Measurements from ENCODE around the gene OSBPL9. TPM values are rescaled to one million over a fixed set of nuclear protein-coding genes. Genes with fewer than 3 reads are reported as not detected.

Gene OSBPL9
- total RNA-seq, 2 experiments from 2014 or later: 50.8 to 51.1 TPM

DNA sequence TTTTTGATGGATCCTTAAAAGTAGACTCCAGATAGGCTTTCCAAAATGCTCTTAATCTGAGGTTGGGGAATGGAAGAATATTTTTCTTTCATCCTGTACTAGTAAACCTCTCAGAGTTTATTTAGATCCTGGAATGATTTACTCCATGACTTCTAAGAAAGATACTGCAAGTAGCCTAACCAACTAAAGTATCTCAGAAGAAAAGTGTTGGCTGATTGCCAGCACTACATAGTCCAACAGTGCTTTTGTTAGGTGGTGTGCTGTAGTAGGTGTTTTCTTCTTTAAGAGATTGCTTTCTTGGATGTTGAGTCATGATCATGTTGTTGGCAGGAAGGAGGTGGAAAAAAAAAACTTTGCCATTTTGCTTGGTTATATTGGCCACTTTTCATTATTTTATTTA is 119.8 kb downstream of the OSBPL9 start:
- Mint-ChIP-seq H3K9me3 (no peaks in the 10 kb centered on the region), H3K27ac (no peak overlapping the region), H3K27me3 (no peaks in the 10 kb centered on the region), H3K36me3 (peaks cover 7% of the 10 kb centered on the region), H3K4me3 (no peak overlapping the region), H3K4me1 (peaks cover 20% of the 10 kb centered on the region)
- POLR2A ChIA-PET: no interaction called here
- DNase-seq (no peak), ATAC-seq (ENCODE audit: low read depth) (no peak)

- Mint-ChIP-seq H3K4me1 (peaks cover 17% of the 10 kb centered on the region), H3K27me3 (no peaks in the 10 kb centered on the region), H3K36me3 (peaks cover 13% of the 10 kb centered on the region), H3K9me3 (no peaks in the 10 kb centered on the region), H3K4me3 (no peak overlapping the region), H3K27ac (no peak overlapping the region)
- POLR2A ChIA-PET: interaction anchor here (2.1 kb wide), 1 partner anchor 9 kb away, joined by 7 read pairs; no protein-coding TSS in a partner anchor
- no peak for ATAC-seq (ENCODE audit: low read depth)
- no peak for DNase-seq
Observed at GRCh38 chr1:51738681-51739080, 121.8 kb downstream of the OSBPL9 start.

DNA sequence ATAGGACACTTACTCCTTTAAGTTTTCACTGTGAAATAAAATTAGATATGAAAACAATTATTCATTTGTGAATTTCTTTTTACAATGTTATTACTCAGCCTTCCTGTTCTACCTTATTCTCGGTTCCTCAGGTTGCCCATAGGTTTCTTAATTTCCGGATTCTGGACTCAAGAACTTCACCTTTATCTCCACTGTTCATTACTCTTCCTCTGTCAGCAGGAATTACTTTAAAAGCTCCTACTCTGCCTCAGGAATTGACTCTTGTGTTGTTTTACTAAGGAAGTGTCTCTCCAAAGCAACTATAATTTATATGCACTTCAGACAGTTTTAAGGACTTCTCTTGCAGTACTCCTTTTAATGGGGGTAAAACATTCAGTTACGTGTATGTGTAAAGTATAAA is 123.8 kb downstream of the OSBPL9 start:
- POLR2A ChIA-PET: interaction anchor here (2.1 kb wide), 1 partner anchor 11 kb away, joined by 7 read pairs; no protein-coding TSS in a partner anchor
- Mint-ChIP-seq H3K9me3 (no peaks in the 10 kb centered on the region), H3K27ac (no peak overlapping the region), H3K36me3 (peaks cover 14% of the 10 kb centered on the region), H3K27me3 (no peaks in the 10 kb centered on the region), H3K4me1 (peaks cover 9% of the 10 kb centered on the region), H3K4me3 (no peak overlapping the region)
- ATAC-seq (ENCODE audit: low read depth) (no peak), DNase-seq (no peak)

GRCh38 chr1:51741121-51741681 is 124.3 kb downstream of the OSBPL9 start:
- POLR2A ChIA-PET: no interaction called here
- Mint-ChIP-seq H3K36me3 (peaks cover 14% of the 10 kb centered on the region), H3K4me3 (no peak overlapping the region), H3K27ac (no peak overlapping the region), H3K4me1 (peaks cover 8% of the 10 kb centered on the region), H3K27me3 (no peaks in the 10 kb centered on the region), H3K9me3 (no peaks in the 10 kb centered on the region)
- DNase-seq: no peak
- no peak for ATAC-seq (ENCODE audit: low read depth)

- Mint-ChIP-seq H3K27ac (no peak overlapping the region), H3K4me1 (peaks cover 6% of the 10 kb centered on the region), H3K9me3 (no peaks in the 10 kb centered on the region), H3K4me3 (no peak overlapping the region), H3K36me3 (peaks cover 14% of the 10 kb centered on the region), H3K27me3 (no peaks in the 10 kb centered on the region)
- no peak for ATAC-seq (ENCODE audit: low read depth)
- POLR2A ChIA-PET: no interaction called here
- DNase-seq: no peak
Observed at GRCh38 chr1:51744506-51745303, 127.8 kb downstream of the OSBPL9 start.

DNA sequence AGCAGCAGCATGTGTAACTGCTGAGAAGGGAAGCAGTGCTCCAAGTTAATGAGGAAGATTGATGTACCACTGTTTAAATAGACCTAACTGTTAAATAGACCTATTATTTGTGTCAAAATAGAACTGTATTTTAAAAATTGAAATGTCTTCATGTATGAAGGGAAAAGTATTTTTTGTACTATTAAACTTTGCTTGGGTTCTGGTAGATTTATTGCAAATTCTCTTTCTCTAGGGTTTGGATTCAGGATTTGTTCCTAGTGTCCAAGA is 128.3 kb downstream of the OSBPL9 start:
- no peak for ATAC-seq (ENCODE audit: low read depth)
- H3K4me1 Mint-ChIP-seq: peaks cover 6% of the 10 kb centered on the region
- no peak overlapping the region for H3K27ac Mint-ChIP-seq
- no peak overlapping the region for H3K4me3 Mint-ChIP-seq
- H3K36me3 Mint-ChIP-seq: peaks cover 12% of the 10 kb centered on the region
- POLR2A ChIA-PET: no interaction called here
- H3K27me3 Mint-ChIP-seq: no peaks in the 10 kb centered on the region
- H3K9me3 Mint-ChIP-seq: no peaks in the 10 kb centered on the region
- no peak for DNase-seq

DNA sequence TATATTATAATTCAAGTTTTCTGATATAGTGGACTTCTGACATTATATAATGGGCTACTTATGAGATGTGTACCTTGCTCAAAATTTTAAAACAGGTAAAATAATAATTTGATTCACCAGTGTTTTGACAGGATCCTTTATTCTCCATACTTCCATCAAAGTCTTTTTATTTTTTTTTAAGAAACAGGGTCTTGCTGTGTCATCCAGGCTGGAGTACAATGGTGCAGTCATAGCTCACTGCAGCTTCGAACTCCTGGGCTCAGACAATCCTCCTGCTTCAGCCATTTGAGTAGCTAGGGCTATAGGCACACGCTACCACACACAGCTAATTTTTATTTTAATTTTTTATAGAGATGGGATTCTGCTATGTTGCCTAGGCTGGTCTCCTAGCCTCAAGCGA is 132.3 kb downstream of the OSBPL9 start:
- DNase-seq: no peak
- H3K27me3 Mint-ChIP-seq: no peaks in the 10 kb centered on the region
- no peak overlapping the region for H3K4me3 Mint-ChIP-seq
- no peak overlapping the region for H3K27ac Mint-ChIP-seq
- no peak for ATAC-seq (ENCODE audit: low read depth)
- H3K4me1 Mint-ChIP-seq: peaks cover 8% of the 10 kb centered on the region
- H3K36me3 Mint-ChIP-seq: peaks cover 15% of the 10 kb centered on the region
- H3K9me3 Mint-ChIP-seq: peaks cover 3% of the 10 kb centered on the region
- POLR2A ChIA-PET: no interaction called here

DNA sequence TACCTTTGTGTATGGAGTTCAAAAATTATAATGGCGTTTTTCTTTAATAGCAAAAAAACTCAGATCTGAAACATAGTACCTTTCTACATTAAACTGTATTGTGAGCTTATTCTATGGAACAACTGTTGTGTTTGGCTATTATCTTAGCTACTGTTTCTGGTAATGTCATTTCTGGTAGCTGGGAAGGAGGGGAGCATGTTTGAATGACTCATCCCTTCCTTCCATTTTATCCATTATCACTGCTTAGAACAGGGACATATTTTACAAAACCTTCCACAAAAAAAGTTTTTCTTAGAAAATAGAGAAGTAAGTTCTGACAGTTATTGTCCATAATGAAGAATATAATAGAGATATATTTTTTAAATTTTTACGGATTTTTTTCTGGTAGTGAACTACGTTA is 133.3 kb downstream of the OSBPL9 start:
- ATAC-seq (ENCODE audit: low read depth) (no peak), DNase-seq (no peak)
- POLR2A ChIA-PET: no interaction called here
- Mint-ChIP-seq H3K27me3 (no peaks in the 10 kb centered on the region), H3K9me3 (peaks cover 3% of the 10 kb centered on the region), H3K4me1 (peaks cover 6% of the 10 kb centered on the region), H3K4me3 (no peak overlapping the region), H3K27ac (no peak overlapping the region), H3K36me3 (peaks cover 14% of the 10 kb centered on the region)

- peaks cover 18% of the 10 kb centered on the region for H3K36me3 Mint-ChIP-seq
- H3K9me3 Mint-ChIP-seq: peaks cover 3% of the 10 kb centered on the region
- POLR2A ChIA-PET: no interaction called here
- no peak overlapping the region for H3K4me3 Mint-ChIP-seq
- ATAC-seq (ENCODE audit: low read depth) (no peak), DNase-seq (no peak)
- H3K27ac Mint-ChIP-seq: no peak overlapping the region
- no peaks in the 10 kb centered on the region for H3K27me3 Mint-ChIP-seq
- peaks cover 6% of the 10 kb centered on the region for H3K4me1 Mint-ChIP-seq
Observed at GRCh38 chr1:51750729-51751128, 133.8 kb downstream of the OSBPL9 start.

DNA sequence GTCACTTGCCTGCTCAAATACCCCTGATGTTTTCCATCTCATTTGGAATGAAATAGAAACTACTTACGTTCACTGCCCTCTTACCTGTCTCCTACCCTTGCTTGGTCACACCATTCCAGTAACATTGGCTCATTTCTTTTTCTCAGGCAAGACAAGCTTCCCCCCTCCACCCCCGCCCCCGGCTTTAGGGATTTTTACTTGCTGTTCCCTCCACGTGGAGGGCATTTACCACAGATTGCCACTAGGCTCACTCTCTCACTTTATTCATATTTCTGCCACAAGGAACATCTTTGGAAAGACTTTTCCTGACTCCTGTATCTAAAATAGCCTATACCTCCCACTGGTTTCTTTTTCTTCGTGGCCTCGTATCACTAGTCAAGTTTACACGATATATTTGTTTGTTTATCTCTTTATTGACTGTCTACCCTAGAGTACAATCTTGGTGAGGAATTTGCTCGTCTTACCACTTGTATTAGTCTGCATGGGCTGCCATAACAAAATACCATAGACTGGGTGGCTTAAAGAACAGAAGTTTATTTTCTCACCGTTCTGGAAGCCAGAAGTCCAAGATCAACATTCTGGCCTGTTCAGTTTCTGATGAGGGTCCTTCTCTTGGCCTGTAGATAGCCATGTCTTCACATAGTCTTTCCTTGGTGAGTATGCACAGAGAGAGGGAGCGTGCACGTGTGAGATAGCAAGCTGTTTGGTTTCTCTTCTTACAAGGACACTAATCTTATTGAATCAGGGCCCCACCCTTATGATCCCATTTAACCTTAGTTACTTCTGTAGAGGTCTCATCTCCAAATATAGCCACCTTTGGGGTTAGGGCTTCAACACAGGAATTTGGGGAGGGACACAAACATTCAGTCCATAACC is 135.4 kb downstream of the OSBPL9 start:
- peaks cover 6% of the 10 kb centered on the region for H3K4me1 Mint-ChIP-seq
- H3K27me3 Mint-ChIP-seq: no peaks in the 10 kb centered on the region
- no peak overlapping the region for H3K4me3 Mint-ChIP-seq
- peaks cover 18% of the 10 kb centered on the region for H3K36me3 Mint-ChIP-seq
- POLR2A ChIA-PET: no interaction called here
- no peak overlapping the region for H3K27ac Mint-ChIP-seq
- peaks cover 3% of the 10 kb centered on the region for H3K9me3 Mint-ChIP-seq
- no peak for ATAC-seq (ENCODE audit: low read depth)
- no peak for DNase-seq

GRCh38 chr1:51753969-51754368 is 137.1 kb downstream of the OSBPL9 start:
- peaks cover 3% of the 10 kb centered on the region for H3K9me3 Mint-ChIP-seq
- ATAC-seq (ENCODE audit: low read depth): peak; percentile 50
- peaks cover 16% of the 10 kb centered on the region for H3K36me3 Mint-ChIP-seq
- H3K27me3 Mint-ChIP-seq: no peaks in the 10 kb centered on the region
- POLR2A ChIA-PET: no interaction called here
- peaks cover 6% of the 10 kb centered on the region for H3K4me1 Mint-ChIP-seq
- no peak overlapping the region for H3K27ac Mint-ChIP-seq
- DNase-seq: no peak
- H3K4me3 Mint-ChIP-seq: no peak overlapping the region

- H3K27me3 Mint-ChIP-seq: no peaks in the 10 kb centered on the region
- peaks cover 6% of the 10 kb centered on the region for H3K4me1 Mint-ChIP-seq
- H3K4me3 Mint-ChIP-seq: no peak overlapping the region
- POLR2A ChIA-PET: no interaction called here
- ATAC-seq (ENCODE audit: low read depth) (no peak), DNase-seq (no peak)
- peaks cover 3% of the 10 kb centered on the region for H3K9me3 Mint-ChIP-seq
- H3K36me3 Mint-ChIP-seq: peaks cover 16% of the 10 kb centered on the region
- H3K27ac Mint-ChIP-seq: no peak overlapping the region
Observed at GRCh38 chr1:51754666-51755065, 137.8 kb downstream of the OSBPL9 start.

GRCh38 chr1:51755437-51755836 is 138.5 kb downstream of the OSBPL9 start:
- ATAC-seq (ENCODE audit: low read depth): no peak
- POLR2A ChIA-PET: no interaction called here
- Mint-ChIP-seq H3K27me3 (no peaks in the 10 kb centered on the region), H3K4me3 (no peak overlapping the region), H3K4me1 (peaks cover 6% of the 10 kb centered on the region), H3K27ac (no peak overlapping the region), H3K9me3 (peaks cover 3% of the 10 kb centered on the region), H3K36me3 (peaks cover 17% of the 10 kb centered on the region)
- no peak for DNase-seq

- H3K27ac Mint-ChIP-seq: no peak overlapping the region
- no peaks in the 10 kb centered on the region for H3K27me3 Mint-ChIP-seq
- ATAC-seq (ENCODE audit: low read depth): no peak
- H3K9me3 Mint-ChIP-seq: peaks cover 3% of the 10 kb centered on the region
- POLR2A ChIA-PET: no interaction called here
- H3K4me3 Mint-ChIP-seq: no peak overlapping the region
- peaks cover 10% of the 10 kb centered on the region for H3K4me1 Mint-ChIP-seq
- DNase-seq: no peak
- peaks cover 20% of the 10 kb centered on the region for H3K36me3 Mint-ChIP-seq
Observed at GRCh38 chr1:51756290-51756689, 139.4 kb downstream of the OSBPL9 start.

All from activated naive CD8-positive, alpha-beta T cell treated with anti-CD3 and anti-CD28 coated beads, Interleukin-2, amount 10 ng/mL, durations not matched to agents 7 days and 5 days (primary cell).